GM19023 (cell line): ENCODE data around the gene DLX3.

Source experiments
- ATAC-seq: cut with Tn5 transposase; IDR thresholded peaks from one replicate; pipeline ENCODE4 v1.9.1; 2021; ENCODE audit warnings: mild to moderate bottlenecking, moderate library complexity; ENCODE audit not compliant: unreplicated experiment

DLX3 gene

GRCh38 chr17:49992933-49993422, 2.0 kb downstream of the DLX3 start:
- ATAC-seq, result no peak

- no peak for ATAC-seq
These were observed 2.7 kb downstream of the DLX3 start for GRCh38 chr17:49992191-49992932.

GRCh38 chr17:49991409-49991808, 3.6 kb downstream of the DLX3 start:
- ATAC-seq, result no peak

GRCh38 chr17:49990921-49991320, 4.1 kb downstream of the DLX3 start:
- no peak for ATAC-seq

- no peak for ATAC-seq
These were observed 4.7 kb downstream of the DLX3 start for GRCh38 chr17:49990331-49990730.

- ATAC-seq, result no peak
These were observed 5.5 kb downstream of the DLX3 start for GRCh38 chr17:49989518-49989880.

GRCh38 chr17:49987681-49988441, 7.2 kb downstream of the DLX3 start:
- no peak for ATAC-seq

GRCh38 chr17:49987290-49987585, 7.8 kb downstream of the DLX3 start:
- no peak for ATAC-seq

GRCh38 chr17:49986396-49987289, 8.4 kb downstream of the DLX3 start:
- no peak for ATAC-seq

GRCh38 chr17:49985310-49985990, 9.6 kb downstream of the DLX3 start:
- ATAC-seq, result no peak

- ATAC-seq, result no peak
These were observed 10.2 kb downstream of the DLX3 start for GRCh38 chr17:49984776-49985175.

- no peak for ATAC-seq
These were observed 10.7 kb downstream of the DLX3 start for GRCh38 chr17:49984283-49984682.

- no peak for ATAC-seq
These were observed 14.3 kb downstream of the DLX3 start for GRCh38 chr17:49980703-49981197.

- no peak for ATAC-seq
These were observed 15.1 kb downstream of the DLX3 start for GRCh38 chr17:49979748-49980479.

- ATAC-seq, result no peak
These were observed 16.5 kb downstream of the DLX3 start for GRCh38 chr17:49978501-49978900.

- no peak for ATAC-seq
These were observed 17.3 kb downstream of the DLX3 start for GRCh38 chr17:49977463-49978389.

GRCh38 chr17:49976828-49977202, 18.2 kb downstream of the DLX3 start:
- no peak for ATAC-seq

- no peak for ATAC-seq
These were observed 18.7 kb downstream of the DLX3 start for GRCh38 chr17:49976163-49976827.
